Brain pericyte (primary cell): ENCODE data around the gene ST6GALNAC3.

Experiments used
- DNase-seq: peaks from one replicate; pipeline ENCODE4 v3.0.0-alpha.2; 2012; ENCODE audit warnings: low read depth, low spot score

ST6GALNAC3 gene

DNA sequence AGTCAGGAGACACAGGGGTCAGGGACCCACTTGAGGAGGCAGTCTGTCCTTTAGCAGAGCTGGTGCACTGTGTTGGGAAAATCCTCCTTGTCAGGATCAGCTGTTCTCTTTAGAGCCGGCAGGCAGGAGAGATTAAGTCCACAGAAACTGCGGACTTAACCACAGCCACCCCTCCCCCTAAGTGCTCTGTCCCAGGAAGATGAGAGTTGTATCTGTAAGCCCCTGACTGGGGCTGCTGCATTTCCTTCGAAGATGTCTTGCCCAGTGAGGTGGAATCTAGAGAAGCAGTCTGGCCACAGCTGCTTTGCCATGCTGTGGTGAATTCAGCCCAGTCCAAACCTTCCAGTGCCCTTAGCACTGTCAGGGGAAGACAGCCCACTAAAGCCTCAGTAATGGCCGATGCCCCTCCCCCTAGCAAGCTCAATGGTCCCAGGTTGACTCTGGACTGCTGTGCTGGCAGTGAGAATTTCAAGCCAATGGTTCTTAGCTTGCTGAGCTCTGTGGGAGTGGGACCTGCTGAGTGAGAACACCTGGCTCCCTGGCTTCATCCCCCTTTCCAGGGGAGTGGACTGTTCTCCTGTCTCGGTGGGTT lies 172.8 kb downstream of the ST6GALNAC3 start:
- no peak for DNase-seq

DNA sequence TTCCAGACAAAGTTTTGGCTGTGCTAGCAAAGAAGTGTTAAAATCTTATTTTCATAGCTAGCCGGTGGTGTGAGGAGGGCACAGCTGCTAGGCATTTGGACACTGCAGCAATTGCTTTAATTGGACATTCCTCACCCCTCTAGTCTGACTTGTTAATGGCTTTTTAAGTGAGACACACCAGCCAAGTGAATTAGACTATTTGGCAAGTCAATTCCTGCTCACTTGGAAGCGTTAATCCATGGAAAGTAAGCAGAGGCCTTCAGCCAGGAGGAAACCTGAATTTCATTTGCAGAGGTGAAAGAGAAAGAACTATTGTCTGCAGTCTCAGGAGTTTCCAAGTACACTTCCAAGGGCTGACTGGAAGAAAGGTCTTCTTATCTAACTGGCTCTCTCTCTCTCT lies 175.7 kb downstream of the ST6GALNAC3 start:
- DNase-seq: no peak

DNA sequence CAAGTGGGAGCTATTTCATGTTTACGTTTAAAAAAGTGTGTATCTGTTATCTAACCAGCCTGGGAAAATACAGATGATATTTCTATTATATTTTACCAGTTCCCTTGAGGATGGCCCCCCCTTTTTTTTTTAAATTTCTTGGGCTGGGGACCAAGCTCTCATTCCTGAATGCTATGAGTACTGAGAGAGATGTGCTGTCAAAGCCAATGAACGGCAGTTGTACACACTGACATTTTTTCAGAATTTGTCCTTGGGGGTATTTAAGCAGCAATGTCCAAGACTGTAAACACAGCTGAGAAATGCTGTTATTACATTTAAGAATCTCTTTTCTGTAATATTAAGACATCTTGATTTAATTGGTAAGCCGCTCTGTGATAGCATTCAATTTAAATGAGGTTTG lies 177.9 kb downstream of the ST6GALNAC3 start:
- no peak for DNase-seq

DNA sequence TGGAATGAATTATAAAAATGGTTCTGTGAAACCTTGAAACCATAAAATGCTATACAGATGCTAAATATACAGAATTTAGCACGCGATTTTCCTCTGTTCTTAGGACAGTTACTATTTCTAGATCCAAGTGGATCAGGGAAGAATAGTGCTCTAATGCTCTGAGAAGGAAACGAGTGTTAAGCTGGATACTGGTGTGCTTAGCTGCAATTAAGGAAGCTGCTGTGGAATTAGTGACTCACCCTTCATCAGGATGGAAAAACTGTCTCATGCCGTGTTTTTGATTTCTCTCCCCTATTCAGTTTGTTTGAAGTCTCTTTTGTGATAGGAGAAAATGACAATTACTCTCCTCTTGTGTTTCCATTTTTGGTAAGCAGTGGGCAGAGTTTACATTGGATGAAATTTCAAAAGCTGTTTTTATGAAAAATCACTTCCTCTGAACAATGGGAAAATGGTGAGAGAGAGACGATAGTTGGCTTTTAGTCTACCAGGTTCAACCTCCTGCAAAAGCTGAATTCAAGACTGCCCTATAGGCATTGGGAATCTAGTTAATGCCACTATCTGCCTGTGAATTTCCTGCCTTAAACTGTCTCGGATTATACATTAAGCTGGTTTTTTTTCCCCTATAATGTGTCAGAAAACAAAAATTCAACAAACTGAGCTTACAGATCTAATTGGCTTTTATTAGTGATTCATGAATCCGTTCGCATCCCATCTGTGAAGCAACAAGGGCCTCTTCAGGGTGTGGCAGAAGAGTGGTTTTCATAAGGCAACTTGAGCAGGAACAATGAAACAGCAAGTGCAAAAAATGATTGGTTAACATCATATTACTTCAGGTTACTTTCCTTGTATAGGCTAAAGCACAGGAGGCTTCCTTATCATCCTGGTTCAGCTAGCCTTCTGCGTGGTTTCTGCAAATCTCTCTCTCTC lies 179.8 kb downstream of the ST6GALNAC3 start:
- DNase-seq: no peak

DNA sequence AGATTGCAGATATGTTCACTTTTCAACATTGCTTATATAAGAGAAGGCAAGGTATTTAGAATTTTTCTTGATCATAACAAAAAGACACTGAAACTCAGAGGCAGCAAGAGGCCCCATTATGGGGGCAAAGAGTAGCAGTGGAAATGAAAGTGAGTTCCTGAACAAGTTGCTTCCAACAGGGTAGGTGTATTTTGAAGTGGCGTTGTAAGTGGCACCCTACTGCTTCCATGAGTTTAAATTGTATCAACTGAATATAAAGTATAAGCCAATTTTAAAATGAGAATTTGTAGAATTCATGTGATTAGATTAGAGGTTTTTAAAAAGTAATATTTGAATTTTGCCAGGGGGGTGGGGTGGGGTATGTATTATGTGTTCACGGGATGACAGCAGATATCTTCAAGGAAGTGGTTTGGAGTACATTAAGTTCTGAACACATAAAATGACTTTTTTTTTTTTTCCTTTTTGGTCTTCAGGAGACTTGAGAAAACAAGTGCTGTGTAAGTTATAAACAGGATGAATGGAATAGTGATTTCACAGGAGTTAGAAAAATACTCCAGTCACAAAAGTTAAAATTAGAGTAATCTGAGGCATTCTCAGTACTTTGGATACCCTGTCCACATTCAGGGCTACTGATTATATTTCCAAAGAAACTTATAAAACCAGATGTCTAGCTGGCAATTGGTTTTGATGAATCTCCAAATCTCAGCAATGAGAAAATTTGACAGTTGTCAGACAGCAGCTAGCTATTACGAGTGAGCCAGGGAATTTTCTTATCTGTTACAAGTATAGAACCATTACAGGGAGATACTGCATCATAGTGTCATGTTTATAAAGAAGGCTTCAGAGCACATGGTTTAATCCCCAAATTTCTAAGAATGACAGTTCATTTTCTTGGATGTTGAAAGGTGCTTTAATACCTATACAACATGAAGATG lies 182.0 kb downstream of the ST6GALNAC3 start:
- no peak for DNase-seq

DNA sequence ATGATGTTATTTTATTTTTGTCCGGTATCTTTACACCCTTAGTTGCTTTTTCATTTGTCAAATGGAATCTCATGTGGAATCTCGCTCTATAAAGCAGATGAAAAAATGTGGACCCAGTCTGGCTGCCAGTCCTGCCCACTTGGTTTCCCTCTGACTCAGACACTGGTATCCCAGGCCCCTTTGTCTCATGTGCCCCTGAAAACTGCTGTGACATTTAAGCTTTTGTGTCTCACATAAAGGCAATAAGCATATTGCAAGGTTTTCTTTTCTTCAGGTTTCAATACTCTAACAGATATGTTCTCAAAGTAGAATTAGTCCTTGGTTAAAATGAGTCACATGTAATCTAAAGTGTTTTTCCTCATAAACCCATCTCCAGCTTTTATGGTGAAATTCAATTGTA lies 183.3 kb downstream of the ST6GALNAC3 start:
- no peak for DNase-seq

DNA sequence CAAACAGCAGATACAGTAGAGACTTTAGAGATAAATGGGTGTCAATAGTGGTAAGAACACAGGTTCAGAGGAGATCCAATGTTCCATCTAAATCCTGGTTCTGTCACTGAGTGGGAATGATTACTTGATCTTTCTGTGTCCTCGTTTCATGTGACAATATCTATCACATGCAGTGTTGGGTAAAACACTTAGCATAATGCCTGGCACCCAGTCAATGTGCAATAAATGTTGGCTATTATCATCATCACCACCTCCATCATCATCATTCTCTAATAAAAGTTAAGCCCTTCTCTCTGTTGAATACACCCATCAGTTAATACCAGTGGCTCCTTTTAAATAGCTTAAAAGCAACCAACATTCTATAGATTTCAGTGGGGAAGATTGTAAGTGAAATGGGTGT lies 184.7 kb downstream of the ST6GALNAC3 start:
- no peak for DNase-seq

DNA sequence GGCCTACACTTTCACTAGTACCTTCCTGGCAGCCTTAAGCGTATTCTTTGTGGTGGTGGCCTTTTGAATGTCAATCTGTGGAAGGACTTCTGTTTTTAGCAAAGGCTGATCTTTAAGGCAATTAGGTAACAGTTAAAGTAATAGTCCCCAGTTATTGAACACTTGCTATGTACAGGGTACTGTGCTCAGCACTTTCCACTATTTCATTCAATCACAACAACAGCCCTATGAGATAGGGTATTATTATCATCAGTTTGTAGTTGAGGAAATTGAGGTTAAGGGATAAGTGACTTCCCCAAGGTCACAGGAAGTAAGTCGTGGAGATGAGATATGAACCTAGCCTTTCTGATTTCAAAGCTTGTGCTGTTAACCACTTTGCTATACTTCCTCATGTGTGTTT lies 185.7 kb downstream of the ST6GALNAC3 start:
- DNase-seq: no peak

DNA sequence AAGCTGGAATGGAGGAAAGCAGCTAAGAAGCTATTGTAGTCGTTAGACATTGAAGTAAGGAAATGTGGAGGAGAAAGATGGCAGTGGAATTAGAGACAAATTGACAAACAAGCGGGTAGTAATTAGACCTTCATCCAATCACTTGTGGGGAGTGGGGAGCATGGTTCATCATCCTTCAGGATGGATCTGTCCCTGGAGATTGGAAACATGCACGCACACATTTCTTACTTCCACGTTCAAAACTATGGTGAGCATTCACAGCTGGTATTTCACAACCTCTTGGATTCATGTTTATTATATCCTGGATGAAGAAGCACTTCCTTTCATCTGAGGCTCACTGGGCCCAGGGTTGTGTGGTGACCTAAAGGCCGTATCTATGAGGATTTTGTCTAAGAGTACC lies 188.1 kb downstream of the ST6GALNAC3 start:
- DNase-seq: no peak

DNA sequence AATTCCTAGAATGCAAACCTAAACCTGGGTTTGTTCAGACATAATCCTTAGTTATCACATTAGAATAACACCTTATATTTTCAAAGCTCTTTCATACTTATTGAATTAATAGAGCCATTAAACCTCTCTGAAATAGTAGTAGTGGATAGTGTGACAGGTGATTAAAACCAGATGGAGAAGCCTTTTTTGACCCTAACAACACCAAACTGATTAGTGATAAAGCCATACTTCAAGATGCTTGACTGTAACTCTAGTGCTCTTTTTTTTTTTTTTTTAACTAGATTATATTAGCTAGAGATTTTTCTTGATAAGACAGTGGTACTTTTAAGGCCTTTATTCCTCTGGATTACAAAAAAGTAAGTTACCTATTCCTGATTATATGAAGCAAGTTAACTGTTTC lies 190.1 kb downstream of the ST6GALNAC3 start:
- no peak for DNase-seq

DNA sequence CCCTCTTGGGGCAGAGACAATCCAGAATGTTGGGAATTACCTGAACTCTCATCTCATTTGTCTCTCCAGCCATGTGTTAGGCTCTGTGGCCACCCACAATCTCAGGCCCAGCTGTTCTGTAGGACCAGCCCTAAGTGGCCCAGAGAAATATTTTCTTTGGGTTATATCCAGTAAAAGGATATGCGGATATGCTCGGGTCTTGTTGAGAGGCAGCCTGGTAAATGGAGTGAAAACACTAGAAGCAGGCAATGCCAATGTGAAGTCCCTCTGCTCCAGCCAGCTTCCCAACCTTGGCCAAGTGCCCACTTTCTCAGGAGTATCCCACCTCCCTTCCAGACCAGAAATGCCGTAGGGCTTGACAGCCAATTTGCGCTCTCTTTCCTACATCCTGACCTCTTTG lies 192.2 kb downstream of the ST6GALNAC3 start:
- DNase-seq: no peak

DNA sequence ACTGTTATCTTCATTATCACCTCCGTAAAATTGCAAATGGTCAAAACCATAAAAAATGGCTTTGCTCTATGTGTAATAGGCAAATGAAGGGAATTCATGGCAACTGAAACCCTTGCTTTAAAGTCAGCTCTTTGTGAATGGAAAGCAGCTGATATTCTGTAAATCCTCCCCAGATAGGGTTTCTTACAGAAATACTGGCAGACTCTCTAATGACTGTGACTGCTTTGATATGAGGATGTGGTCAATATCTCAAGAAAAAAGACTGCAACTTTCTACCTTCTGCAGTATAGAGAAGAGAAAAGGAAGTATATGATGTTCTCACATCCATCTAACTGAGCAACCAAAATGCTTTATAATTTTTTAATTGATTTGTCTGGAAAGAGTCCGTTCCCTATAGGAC lies 193.1 kb downstream of the ST6GALNAC3 start:
- DNase-seq: no peak

DNA sequence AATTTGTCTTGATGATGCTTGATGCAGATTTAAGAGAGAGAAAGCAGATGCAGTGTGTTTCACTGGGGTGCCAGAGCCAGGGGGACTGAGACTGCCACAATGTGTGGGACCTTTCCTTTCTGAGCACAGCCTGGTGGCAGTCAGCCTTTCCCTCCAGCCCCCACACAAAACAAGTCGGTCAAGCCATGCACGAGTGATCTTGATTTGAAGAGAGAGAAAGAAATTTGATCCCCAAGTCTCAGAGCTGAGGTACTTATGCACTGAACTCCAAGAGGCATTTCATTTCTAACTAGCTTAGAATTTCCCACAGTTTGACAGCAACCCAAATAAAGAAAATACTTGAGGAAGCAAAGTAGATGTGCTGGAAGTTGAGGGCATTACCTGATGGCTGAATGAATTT lies 193.8 kb downstream of the ST6GALNAC3 start:
- no peak for DNase-seq

DNA sequence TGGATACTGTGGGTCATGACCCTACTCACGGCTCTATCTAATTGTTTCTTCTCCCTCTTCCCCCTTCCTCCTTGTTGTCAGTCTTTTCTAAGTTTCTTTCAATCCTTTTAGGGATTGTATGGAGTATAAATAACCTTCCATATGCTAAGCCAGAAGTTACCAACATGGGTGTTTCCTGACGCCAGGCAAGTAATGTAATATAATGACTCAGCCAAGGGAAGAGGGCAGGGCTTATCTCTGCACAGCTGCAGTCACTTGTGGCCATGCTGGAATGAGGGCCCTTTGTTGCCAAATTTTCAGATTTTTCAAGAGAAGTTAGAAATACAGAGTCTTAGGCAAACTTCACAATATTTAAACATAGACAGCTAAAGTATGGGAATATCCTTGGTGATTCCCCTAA lies 194.6 kb downstream of the ST6GALNAC3 start:
- no peak for DNase-seq

DNA sequence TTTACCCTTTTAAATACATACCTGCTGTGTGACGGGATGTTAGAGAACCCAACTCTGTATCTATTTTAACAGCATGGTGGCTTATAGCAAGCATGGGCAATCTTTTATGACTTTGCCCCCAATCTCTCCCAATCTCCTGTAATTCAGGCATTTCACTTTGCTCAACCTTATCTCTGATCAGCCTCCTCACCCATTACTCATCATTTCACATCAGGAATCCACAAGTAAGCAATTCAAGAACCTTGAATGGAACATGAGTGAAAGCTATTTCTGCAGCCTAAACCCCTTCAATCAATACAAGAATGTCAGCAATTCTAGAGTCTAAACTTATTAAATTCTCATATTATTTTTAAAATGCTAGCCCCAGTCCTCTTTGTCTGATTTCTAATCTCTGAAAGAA lies 199.8 kb downstream of the ST6GALNAC3 start:
- no peak for DNase-seq

DNA sequence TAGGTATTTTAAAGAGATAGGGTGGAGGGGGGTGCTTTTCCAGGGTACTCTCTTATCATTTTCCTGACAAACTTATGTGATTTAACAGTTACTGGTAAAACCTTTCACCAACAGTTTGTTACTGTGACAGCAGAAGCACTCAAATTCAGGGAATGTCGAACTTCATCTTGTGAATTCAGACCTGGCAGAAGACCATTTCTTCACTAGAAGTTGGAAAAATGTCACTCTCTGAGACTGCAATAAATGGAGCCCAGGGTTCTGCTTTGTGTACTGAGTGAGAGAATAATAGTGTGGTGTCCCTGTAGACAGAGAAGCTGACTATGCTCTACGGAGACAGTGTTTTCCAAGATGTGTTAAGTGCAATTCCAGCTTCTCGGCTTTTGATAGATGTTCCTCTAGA lies 200.2 kb downstream of the ST6GALNAC3 start:
- no peak for DNase-seq

DNA sequence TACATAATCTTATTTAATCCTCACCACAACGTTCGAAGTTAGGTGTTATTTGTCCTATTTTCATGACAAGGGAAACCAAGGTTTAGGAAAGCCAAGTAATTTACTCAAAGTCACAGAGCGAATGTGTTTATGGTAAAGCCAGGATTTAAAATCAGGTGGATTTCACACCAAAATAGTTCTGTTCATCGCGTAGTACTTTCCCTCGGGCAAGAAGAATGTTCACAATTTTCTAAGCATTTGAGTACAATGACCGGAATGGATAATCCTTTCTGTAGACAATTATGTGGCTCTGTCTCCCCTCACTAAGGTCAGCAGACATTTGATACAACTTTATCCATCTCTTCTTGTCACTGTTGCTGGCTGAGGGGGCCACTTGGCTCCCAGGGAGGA lies 204.2 kb downstream of the ST6GALNAC3 start:
- no peak for DNase-seq

DNA sequence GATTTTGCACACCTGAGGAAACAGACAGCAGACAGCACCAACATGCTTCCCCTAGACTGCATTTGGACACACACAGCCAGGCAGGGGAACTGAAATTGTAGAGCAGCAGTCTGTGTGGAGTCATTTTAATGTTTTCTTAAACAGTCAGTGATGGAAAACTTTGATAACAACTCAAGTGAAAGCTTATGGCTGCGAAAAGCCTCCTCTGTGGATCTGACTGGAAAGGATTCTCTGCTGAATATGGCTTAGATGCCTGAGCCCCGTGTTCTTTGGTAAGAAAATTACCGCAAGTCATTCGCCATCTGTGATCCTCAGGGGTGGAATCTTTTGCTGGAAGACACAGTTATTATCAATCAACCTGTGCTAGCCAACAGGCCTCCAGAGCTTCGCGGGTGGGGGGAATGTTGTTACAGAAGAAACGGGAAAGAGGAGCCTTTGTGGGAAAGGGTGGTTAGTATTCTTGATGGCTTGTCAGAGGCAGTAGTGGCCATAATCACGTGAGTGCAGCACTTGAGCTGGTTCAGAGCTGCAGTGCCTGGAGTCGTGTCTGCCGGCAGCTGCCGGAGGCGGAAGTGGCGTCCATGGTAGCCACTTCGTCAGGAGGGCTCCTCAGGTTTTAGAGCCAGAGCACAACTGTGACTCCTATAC lies 204.7 kb downstream of the ST6GALNAC3 start:
- DNase-seq: no peak

DNA sequence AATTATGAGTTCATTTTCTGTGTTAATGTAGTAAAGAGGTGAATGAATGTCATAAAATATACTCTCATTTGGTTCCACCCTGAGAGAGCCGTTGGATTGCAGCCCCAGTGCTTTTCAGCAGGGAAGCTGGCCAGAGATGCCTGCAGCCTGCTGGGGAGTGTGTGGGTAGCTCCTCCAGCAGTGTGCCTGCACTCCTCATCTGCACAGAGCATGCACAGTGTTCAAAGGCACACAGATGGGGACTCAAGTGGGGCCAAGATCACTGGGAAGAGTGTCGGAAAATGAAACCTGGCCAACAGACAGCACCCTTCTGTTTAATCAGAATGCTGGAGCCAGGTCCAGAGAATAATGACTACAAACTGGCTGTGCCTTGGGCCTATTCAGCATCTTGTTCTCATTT lies 206.8 kb downstream of the ST6GALNAC3 start:
- DNase-seq: no peak

DNA sequence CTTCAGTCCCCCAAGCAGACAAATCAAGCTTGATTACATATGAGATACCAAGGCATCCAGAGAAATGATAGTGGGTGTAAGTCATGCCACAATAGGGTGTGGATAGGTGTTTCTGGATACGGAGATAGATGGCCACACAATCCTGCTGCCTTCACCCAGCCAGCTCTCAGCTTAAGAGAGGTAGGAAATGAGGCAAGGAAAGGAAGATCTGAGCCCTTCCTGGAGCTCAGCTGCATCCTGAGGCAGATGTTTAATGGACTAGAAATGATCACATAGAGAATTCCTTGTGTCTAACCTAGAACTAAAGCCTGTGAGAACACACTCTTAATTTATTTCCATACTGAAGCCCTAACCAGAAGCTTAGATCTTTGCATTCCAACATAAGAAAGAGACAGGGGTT lies 210.3 kb downstream of the ST6GALNAC3 start:
- no peak for DNase-seq

DNA sequence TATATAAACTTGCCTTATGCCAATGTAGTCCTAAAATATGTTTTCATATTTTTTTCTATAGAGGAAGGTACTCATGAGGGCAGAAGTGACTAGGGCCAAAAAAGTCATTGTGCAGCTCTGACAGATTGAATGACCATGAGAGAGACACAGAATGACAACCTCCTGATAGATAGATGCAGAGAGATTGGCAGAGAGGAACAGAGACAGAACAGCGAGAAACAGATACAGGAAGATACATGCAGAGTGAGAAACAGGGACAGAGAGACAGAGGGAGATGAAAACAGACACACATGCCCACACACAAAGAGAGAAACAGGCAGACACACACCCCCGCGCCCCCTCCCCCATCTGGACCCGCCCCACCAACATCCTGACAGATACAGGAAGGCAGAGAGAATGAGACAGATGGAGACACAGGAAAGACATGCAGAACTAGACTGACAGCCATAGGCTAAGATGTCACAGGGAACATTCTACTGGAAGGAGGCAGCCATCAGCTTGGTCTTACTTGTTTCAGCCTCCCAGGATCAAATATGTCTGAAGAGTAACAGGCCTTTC lies 211.1 kb downstream of the ST6GALNAC3 start:
- DNase-seq: no peak
